ENCODE measurements around the gene AMBRA1.

AMBRA1 gene

GRCh38 chr11:46564459-46564858 is 29.4 kb downstream of the AMBRA1 start:
- no peak for DNase-seq

GRCh38 chr11:46562527-46562926 is 31.3 kb downstream of the AMBRA1 start:
- DNase-seq = no peak

- DNase-seq = no peak
Measured at GRCh38 chr11:46560300-46560991, 33.4 kb downstream of the AMBRA1 start.

- DNase-seq = no peak
Measured at GRCh38 chr11:46559815-46560214, 34.0 kb downstream of the AMBRA1 start.

GRCh38 chr11:46557684-46558151 is 36.1 kb downstream of the AMBRA1 start:
- no peak for DNase-seq

GRCh38 chr11:46555267-46556054 is 38.4 kb downstream of the AMBRA1 start:
- no peak for DNase-seq

GRCh38 chr11:46554213-46555147 is 39.3 kb downstream of the AMBRA1 start:
- no peak for DNase-seq

GRCh38 chr11:46553814-46554212 is 40.0 kb downstream of the AMBRA1 start:
- DNase-seq = no peak

GRCh38 chr11:46551261-46551660 is 42.6 kb downstream of the AMBRA1 start:
- DNase-seq = no peak

GRCh38 chr11:46547579-46547978 is 46.2 kb downstream of the AMBRA1 start:
- no peak for DNase-seq

- no peak for DNase-seq
Measured at GRCh38 chr11:46543564-46543963, 50.3 kb downstream of the AMBRA1 start.

- no peak for DNase-seq
Measured at GRCh38 chr11:46541593-46542371, 52.0 kb downstream of the AMBRA1 start.

- DNase-seq = no peak
Measured at GRCh38 chr11:46540807-46541206, 53.0 kb downstream of the AMBRA1 start.

GRCh38 chr11:46537537-46538295 is 56.1 kb downstream of the AMBRA1 start:
- peak; percentile 82 for DNase-seq

GRCh38 chr11:46537121-46537520 is 56.7 kb downstream of the AMBRA1 start:
- DNase-seq = no peak

GRCh38 chr11:46535688-46536087 is 58.1 kb downstream of the AMBRA1 start:
- no peak for DNase-seq

- DNase-seq = no peak
Measured at GRCh38 chr11:46534711-46535110, 59.1 kb downstream of the AMBRA1 start.

GRCh38 chr11:46533396-46534100 is 60.3 kb downstream of the AMBRA1 start:
- no peak for DNase-seq

- no peak for DNase-seq
Measured at GRCh38 chr11:46529928-46530574, 63.8 kb downstream of the AMBRA1 start.

Measured in activated effector memory CD4-positive, alpha-beta T cell treated with anti-CD3 and anti-CD28 coated beads, Interleukin-2, amount 50 U/mL, for 16 hours (primary cell).